ENCODE measurements around the gene COL7A1.

DNA sequence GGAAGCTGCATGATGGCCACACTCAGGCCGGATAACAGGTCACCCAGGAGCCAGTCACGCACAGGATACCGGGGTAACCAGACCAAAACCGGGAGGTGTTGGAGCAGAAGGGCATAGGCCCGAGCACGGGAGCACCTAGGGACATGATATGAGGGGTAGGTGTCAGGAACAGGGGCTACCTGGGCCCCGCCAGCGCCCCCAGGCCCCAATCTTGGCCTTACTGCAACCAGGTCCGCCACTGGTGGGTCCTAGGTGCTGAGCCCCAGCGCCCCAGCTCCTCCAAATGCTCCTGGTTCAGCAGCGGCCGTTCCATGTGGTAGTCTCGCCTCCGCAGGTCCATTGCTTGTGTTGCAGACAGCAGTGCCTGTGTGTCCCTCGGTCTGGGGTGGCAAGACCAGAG lies 38.1 kb upstream of the COL7A1 start:
- TF ChIP-seq, protein P1, sequence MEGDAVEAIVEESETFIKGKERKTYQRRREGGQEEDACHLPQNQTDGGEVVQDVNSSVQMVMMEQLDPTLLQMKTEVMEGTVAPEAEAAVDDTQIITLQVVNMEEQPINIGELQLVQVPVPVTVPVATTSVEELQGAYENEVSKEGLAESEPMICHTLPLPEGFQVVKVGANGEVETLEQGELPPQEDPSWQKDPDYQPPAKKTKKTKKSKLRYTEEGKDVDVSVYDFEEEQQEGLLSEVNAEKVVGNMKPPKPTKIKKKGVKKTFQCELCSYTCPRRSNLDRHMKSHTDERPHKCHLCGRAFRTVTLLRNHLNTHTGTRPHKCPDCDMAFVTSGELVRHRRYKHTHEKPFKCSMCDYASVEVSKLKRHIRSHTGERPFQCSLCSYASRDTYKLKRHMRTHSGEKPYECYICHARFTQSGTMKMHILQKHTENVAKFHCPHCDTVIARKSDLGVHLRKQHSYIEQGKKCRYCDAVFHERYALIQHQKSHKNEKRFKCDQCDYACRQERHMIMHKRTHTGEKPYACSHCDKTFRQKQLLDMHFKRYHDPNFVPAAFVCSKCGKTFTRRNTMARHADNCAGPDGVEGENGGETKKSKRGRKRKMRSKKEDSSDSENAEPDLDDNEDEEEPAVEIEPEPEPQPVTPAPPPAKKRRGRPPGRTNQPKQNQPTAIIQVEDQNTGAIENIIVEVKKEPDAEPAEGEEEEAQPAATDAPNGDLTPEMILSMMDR (IDR thresholded peaks at IDR 0.05), result no peak
- TF ChIP-seq POLR2A (IDR thresholded peaks at IDR 0.05), result no peak
